SH-SY5Y (cell line): ENCODE data around the gene ADPRHL1.

Source experiments
- GATA2 ChIP-seq: IDR thresholded peaks from 2 replicates; pipeline ENCODE4 v1.6.1; 2011; ENCODE audit warnings: mild to moderate bottlenecking, low read depth, low read length
- GATA3 ChIP-seq: IDR thresholded peaks from 2 replicates; pipeline ENCODE4 v1.6.1; 2011; ENCODE audit warnings: low read depth, mild to moderate bottlenecking, low read length, moderate library complexity

The ADPRHL1 gene

GRCh38 chr13:113374511-113375175 is 78.6 kb downstream of the ADPRHL1 start:
- TF ChIP-seq GATA3 = no peak
- TF ChIP-seq GATA2 = no peak

- no peak for TF ChIP-seq GATA2
- TF ChIP-seq GATA3 = no peak
Observed at GRCh38 chr13:113373811-113374485, 79.3 kb downstream of the ADPRHL1 start.

DNA sequence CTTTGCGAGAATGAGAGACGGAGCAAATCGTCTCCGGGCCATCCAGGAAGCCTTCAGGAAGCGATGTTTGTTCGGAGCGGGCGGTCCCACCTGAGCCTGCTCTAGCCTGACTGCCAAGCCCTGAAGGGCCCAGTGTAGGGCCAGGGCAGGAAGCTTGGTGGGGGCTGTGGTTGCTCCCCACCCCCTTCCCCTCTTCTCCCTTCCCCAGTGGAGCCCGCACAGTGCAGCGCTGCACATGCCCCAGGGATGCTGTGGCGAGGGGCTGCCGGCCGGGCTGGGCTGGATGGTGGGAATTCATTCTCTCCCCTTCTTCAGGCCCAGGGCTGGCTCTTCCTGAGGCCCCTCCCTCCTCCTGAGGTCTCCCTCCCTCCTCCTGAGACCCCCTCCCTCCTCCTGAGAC is 82.2 kb downstream of the ADPRHL1 start:
- TF ChIP-seq GATA3 = no peak

DNA sequence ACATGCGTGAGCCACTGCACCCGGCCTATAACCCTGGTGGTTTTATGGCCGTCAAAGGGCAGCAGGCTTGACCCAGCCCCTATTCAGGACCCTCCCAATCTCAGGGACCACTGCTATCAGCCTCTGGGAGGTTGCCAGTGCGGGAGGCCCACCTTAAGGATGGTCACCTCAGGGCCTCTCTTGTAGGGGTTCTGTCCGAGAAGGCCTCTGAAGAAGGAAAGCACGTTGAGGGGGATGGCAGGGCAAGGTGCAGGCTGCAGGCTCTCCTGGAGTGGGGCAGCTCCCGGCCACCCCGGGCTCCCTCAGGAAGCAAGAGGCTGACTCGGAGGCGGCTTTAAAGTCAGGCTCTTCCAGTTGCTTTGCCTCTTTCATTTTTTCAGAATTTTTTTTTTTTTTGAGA is 83.4 kb downstream of the ADPRHL1 start:
- TF ChIP-seq GATA3 (no peak), GATA2 (no peak)

DNA sequence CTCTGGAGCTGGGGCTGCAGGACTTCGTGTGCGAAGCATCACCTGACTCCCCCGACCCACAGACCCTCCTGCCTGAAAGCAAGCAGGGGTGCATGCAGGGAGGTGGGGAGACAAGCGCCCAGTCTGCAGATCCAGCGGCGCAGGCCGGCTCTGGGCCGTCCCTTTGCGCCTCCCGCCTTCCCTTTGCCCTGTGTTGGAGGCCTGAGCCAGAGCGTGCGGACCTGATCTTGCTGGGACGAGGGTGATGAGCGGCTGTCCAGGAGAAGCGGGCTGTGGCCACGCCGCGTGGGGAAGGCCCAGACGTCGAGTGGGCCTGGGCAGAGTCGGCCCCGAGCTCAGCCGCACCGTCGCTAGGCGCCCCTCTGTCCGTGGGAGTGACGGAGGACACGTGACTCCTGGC is 84.1 kb downstream of the ADPRHL1 start:
- no peak for TF ChIP-seq GATA3
- TF ChIP-seq GATA2 = no peak

DNA sequence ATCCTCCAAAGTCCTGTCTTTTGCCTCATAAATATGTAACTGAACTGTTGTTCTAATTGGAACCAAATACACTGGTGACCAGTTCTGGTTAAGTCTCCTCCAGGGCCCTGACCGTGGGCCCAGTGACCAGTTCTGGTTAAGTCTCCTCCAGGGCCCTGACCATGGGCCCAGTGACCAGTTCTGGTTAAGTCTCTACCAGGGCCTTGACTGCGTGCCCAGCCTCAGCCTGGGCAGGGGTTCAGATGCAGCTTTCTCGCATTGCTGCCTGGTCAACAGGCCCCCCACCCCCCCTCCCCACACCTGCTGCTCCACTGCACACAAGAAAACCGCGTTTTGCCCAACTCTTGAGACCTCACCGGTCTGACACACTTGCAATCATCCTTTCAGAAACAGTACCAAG is 85.5 kb downstream of the ADPRHL1 start:
- TF ChIP-seq GATA2 = no peak
- TF ChIP-seq GATA3 = no peak

DNA sequence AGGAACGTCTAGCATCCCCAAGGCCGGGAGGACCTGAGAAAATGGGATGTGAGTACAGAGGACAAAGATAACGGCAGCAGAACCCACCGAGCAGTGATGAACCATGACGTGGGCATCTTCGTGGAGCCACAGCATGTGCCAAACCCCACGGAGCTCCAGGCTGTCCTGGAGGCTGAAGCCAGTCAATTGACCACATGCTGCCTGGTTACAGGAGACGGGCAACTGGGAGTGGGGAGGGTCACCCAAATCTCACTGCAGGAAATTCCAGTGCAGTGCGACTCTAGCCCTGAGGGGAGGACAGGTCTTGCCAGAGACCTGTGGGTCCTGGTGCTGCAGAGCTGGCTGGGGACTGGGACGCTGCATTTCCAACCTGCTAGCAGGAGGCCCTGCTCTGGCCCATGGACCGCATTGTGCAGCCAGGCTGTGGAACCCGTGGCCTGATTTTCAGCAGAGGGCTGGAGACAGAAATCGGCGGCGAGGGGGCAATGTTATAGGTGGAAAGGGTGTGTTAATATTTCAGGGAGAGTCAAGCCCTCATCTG is 86.2 kb downstream of the ADPRHL1 start:
- TF ChIP-seq GATA2 = no peak
- TF ChIP-seq GATA3 = no peak

DNA sequence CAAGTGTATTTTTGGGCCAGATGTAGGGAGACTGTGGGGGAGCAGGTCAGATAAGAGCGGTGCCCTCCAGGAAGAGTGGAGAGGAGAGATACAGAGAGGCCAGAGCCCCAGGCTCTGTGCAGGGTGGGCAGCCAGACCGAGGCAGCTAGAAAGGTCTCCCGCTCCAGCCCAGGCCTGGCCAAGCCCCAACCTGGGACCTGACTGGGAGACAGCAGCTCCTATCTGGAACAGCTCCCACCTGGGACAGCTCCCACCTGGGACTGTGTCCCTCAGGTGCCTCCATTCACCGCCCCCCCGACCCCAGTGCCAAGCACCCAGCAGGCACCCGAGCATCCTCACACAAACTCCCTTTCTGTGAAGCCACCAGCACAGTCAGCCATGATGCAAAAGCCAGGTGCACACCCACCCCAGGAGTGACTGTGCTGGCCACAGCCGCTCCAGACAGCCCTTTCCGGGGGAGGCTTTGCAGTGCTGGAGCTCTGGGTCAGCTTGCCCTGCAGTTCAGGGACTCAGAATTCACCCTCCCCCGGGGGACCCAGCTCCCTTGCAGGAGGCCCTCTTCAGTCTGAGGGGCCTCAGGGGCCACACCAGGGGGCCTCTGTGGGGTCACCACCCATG is 87.2 kb downstream of the ADPRHL1 start:
- TF ChIP-seq GATA2 = no peak
- no peak for TF ChIP-seq GATA3

DNA sequence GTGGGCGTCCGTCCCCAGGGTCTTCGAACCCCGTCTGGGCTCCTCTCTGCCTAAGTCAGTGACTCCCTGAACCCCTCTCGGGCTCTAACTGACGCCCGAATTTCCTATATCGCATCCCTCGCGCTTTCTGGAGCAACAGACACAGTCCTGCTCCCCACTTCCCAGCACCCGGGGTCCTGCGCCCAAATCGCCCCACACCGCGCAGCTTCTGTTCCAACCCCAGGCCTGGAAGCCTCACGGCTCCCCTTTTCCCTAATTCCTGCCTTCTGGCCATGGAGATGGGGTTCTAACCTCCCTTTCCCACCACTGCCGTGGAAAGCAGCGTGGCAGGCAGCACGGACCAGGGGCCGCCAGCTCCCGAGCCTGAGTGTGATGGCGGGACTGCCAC is 87.7 kb downstream of the ADPRHL1 start:
- TF ChIP-seq GATA3 = no peak
- no peak for TF ChIP-seq GATA2

DNA sequence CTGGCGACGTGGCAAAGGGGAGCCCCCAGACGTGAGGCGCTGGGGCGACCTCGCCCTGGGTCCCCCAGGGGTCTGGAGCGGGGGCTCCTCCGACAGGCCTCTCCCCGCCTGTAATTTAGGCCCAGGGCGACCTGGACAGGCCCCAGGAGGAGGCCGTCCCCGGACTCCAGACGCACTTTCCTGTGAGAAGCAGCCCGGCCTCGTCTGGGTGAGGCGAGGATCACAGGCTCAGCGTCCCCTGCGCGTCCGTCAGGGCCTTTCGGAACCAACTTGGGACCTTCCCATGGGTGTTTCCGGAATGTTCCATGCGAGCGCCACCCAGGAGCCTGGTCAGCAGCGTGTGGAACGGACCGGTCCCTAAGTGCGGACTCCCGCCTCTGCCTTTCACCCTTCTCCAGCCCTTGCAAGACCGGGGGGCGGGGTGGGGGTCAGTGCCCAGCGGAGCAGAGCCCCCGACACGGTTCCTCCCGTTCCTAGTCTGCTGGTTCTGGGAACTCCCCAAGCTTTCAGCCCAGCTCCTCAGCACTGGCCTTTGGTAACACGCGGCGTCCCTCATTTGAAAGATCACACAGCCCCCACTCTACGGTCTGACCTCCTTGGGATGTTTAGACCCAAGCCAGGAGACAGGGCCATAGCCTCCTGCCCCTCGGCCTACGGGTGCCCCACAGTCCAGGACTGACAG is 88.2 kb downstream of the ADPRHL1 start:
- TF ChIP-seq GATA3 (no peak), GATA2 (no peak)

DNA sequence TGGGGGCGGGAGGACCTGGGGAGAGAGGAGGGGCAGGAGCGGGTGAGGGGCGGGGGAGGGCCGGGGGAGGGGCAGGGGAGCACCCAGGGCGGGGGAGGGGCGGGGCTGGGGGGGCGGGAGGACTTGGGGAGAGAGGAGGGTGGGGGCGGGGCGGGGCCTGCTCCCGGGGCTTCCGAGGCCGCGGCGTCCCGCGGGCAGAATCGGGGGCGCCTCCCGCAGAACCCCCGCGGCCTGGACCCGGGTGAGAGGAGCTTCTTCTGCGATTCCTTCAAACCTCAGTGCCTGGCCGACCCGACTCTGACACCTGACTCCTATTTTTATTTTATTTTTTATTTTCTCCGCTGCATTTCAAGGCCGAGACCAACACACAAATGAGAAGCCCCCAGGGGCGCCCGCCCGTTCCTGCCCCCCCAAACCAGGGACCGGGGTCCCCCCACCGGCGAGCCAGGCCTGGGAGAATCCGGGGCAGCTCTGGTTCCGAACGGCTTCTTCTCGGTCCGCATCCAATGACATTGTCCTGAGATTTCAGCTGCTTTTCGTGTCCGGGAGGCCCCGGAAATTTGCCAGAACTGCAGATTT is 88.9 kb downstream of the ADPRHL1 start:
- TF ChIP-seq GATA3 (no peak), GATA2 (no peak)

GRCh38 chr13:113361406-113361805 is 91.9 kb downstream of the ADPRHL1 start:
- TF ChIP-seq GATA3 (no peak), GATA2 (no peak)

DNA sequence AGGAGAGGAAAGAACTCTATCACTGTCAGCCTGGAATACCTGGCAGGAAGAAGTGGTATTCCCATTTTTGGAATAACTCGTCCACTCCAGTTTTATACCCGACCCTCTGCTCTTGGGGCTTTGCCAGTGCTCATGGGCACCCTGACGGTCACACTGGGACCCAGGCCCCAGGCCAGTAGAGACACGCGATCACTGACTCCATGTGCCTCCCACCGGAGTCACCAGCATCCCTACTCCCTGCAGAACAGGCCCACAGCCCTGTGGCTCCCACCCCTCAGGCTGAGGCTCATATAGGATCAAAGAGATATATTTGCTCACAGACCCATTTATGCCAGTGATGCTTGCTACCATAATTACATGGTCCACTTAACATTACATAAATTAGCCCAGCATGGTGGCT is 92.8 kb downstream of the ADPRHL1 start:
- TF ChIP-seq GATA2 = no peak
- no peak for TF ChIP-seq GATA3

- no peak for TF ChIP-seq GATA3
Observed at GRCh38 chr13:113359571-113359970, 93.7 kb downstream of the ADPRHL1 start.
